ENCODE data around the gene MZT1.

MZT1 gene

GRCh38 chr13:72716776-72717175 is 10.7 kb downstream of the MZT1 start:
- POLR2A ChIA-PET, result no interaction called here
- no peak overlapping the region for H3K4me3 ChIP-seq (ENCODE audit: low read depth, low read length)
- no peak for DNase-seq (ENCODE audit: low read depth, low spot score)
- TF ChIP-seq CTCF (IDR thresholded peaks at IDR 0.05; ENCODE audit: insufficient read depth, low read length, missing control alignments), result no peak
- CTCF ChIA-PET, result no interaction called here

- H3K4me3 ChIP-seq (ENCODE audit: low read depth, low read length), result no peak overlapping the region
- ChIA-PET CTCF (no interaction called here), POLR2A (no interaction called here)
- DNase-seq (ENCODE audit: low read depth, low spot score), result no peak
- TF ChIP-seq CTCF (IDR thresholded peaks at IDR 0.05; ENCODE audit: insufficient read depth, low read length, missing control alignments), result no peak
Observed at GRCh38 chr13:72700509-72700908, 26.9 kb downstream of the MZT1 start.

GRCh38 chr13:72698164-72698563 is 29.3 kb downstream of the MZT1 start:
- no peak overlapping the region for H3K4me3 ChIP-seq (ENCODE audit: low read depth, low read length)
- CTCF ChIA-PET, result interaction anchor here (5.3 kb wide), 1 partner anchor 56 kb away, joined by 33 read pairs; no protein-coding TSS in a partner anchor
- POLR2A ChIA-PET, result no interaction called here
- TF ChIP-seq CTCF (IDR thresholded peaks at IDR 0.05; ENCODE audit: insufficient read depth, low read length, missing control alignments), result no peak
- DNase-seq (ENCODE audit: low read depth, low spot score), result no peak

- TF ChIP-seq CTCF (IDR thresholded peaks at IDR 0.05; ENCODE audit: insufficient read depth, low read length, missing control alignments), result no peak
- POLR2A ChIA-PET, result no interaction called here
- DNase-seq (ENCODE audit: low read depth, low spot score), result no peak
Observed at GRCh38 chr13:72696579-72696978, 30.9 kb downstream of the MZT1 start.

GRCh38 chr13:72694314-72694713 is 33.1 kb downstream of the MZT1 start:
- ChIA-PET POLR2A (no interaction called here), CTCF (no interaction called here)
- DNase-seq (ENCODE audit: low read depth, low spot score), result no peak
- no peak for TF ChIP-seq CTCF (IDR thresholded peaks at IDR 0.05; ENCODE audit: insufficient read depth, low read length, missing control alignments)
- no peak overlapping the region for H3K4me3 ChIP-seq (ENCODE audit: low read depth, low read length)

More at GRCh38 chr13:72696579-72696978, 30.9 kb downstream of the MZT1 start:
- H3K4me3 ChIP-seq (ENCODE audit: low read depth, low read length), result no peak overlapping the region
- CTCF ChIA-PET, result interaction anchor here (0.7 to 5.3 kb wide), 4 partner anchors 15 to 89 kb away, joined by 3 to 33 read pairs (median 4); no protein-coding TSS in a partner anchor

GRCh38 chr13:72693832-72694231 is 33.6 kb downstream of the MZT1 start:
- no peak for TF ChIP-seq CTCF (IDR thresholded peaks at IDR 0.05; ENCODE audit: insufficient read depth, low read length, missing control alignments)
- H3K4me3 ChIP-seq (ENCODE audit: low read depth, low read length), result no peak overlapping the region
- no peak for DNase-seq (ENCODE audit: low read depth, low spot score)
- CTCF ChIA-PET, result no interaction called here
- POLR2A ChIA-PET, result no interaction called here
